ENCODE measurements around the gene NLGN1.

The NLGN1 gene

GRCh38 chr3:173644086-173645082, 246.8 kb downstream of the NLGN1 start:
- no peak for DNase-seq

- no peak for DNase-seq
Observed at GRCh38 chr3:173650596-173650995, 253.1 kb downstream of the NLGN1 start.

- DNase-seq, result no peak
Observed at GRCh38 chr3:173652093-173652492, 254.5 kb downstream of the NLGN1 start.

- no peak for DNase-seq
Observed at GRCh38 chr3:173653781-173654180, 256.2 kb downstream of the NLGN1 start.

- DNase-seq, result no peak
Observed at GRCh38 chr3:173659972-173660371, 262.4 kb downstream of the NLGN1 start.

GRCh38 chr3:173660645-173661299, 263.2 kb downstream of the NLGN1 start:
- DNase-seq, result no peak

GRCh38 chr3:173663696-173664111, 266.2 kb downstream of the NLGN1 start:
- no peak for DNase-seq

- no peak for DNase-seq
Observed at GRCh38 chr3:173676094-173676493, 278.6 kb downstream of the NLGN1 start.

GRCh38 chr3:173681188-173681678, 283.7 kb downstream of the NLGN1 start:
- no peak for DNase-seq

GRCh38 chr3:173685456-173685855, 287.9 kb downstream of the NLGN1 start:
- DNase-seq, result no peak

GRCh38 chr3:173688216-173688842, 290.8 kb downstream of the NLGN1 start:
- no peak for DNase-seq

- no peak for DNase-seq
Observed at GRCh38 chr3:173690542-173691180, 293.1 kb downstream of the NLGN1 start.

- no peak for DNase-seq
Observed at GRCh38 chr3:173699353-173699752, 301.8 kb downstream of the NLGN1 start.

GRCh38 chr3:173700336-173700735, 302.8 kb downstream of the NLGN1 start:
- no peak for DNase-seq

- DNase-seq, result no peak
Observed at GRCh38 chr3:173702561-173702960, 305.0 kb downstream of the NLGN1 start.

- no peak for DNase-seq
Observed at GRCh38 chr3:173703771-173704170, 306.2 kb downstream of the NLGN1 start.

GRCh38 chr3:173706630-173707029, 309.1 kb downstream of the NLGN1 start:
- no peak for DNase-seq

- no peak for DNase-seq
Observed at GRCh38 chr3:173708191-173708590, 310.6 kb downstream of the NLGN1 start.

GRCh38 chr3:173709026-173709425, 311.5 kb downstream of the NLGN1 start:
- no peak for DNase-seq

GRCh38 chr3:173711619-173712018, 314.1 kb downstream of the NLGN1 start:
- no peak for DNase-seq

GRCh38 chr3:173719585-173719984, 322.0 kb downstream of the NLGN1 start:
- no peak for DNase-seq

- DNase-seq, result no peak
Observed at GRCh38 chr3:173725507-173725906, 328.0 kb downstream of the NLGN1 start.

- no peak for DNase-seq
Observed at GRCh38 chr3:173730391-173730790, 332.8 kb downstream of the NLGN1 start.

Measured in suppressor macrophage treated with lipopolysaccharide for 1 hour (primary cell).